ENCODE data around the gene AGAP1. TPM values are rescaled to one million over a fixed set of nuclear protein-coding genes. Genes with fewer than 3 reads are reported as not detected.

AGAP1 gene
- total and polyA plus RNA-seq, 2 donors: 1.7 to 3.0 TPM

- WGBS: 85% methylated on average over 9 of the region's 9 CpGs
- Histone ChIP-seq H3K4me1 (ENCODE audit: control insufficient read depth in 2 of 2, insufficient read depth in 2 of 2, low read length in 2 of 2) (no peaks in the 10 kb centered on the region), H3K27ac (ENCODE audit: low read depth in 1 of 2, low read length in 1 of 2) (no peak overlapping the region)
Observed at GRCh38 chr2:235570966-235571692, 77.3 kb downstream of the AGAP1 start.

GRCh38 chr2:235572592-235572991, 78.7 kb downstream of the AGAP1 start:
- Histone ChIP-seq H3K4me1 (ENCODE audit: control insufficient read depth in 2 of 2, insufficient read depth in 2 of 2, low read length in 2 of 2) (no peaks in the 10 kb centered on the region), H3K27me3 (ENCODE audit: control insufficient read depth in 2 of 2, insufficient read depth in 1 of 2, low read length in 1 of 2) (no peaks in the 10 kb centered on the region), H3K9me3 (ENCODE audit: control insufficient read depth in 2 of 2, insufficient read depth in 1 of 2, low read length in 1 of 2) (peaks cover 0 to 5% of the 10 kb centered on the region in 2 donors), H3K36me3 (ENCODE audit: control insufficient read depth in 2 of 2, insufficient read depth in 2 of 2, low read length in 1 of 2) (no peaks in the 10 kb centered on the region), H3K4me3 (ENCODE audit: low read length in 2 of 2) (no peak overlapping the region), H3K27ac (ENCODE audit: low read depth in 1 of 2, low read length in 1 of 2) (no peak overlapping the region)
- WGBS: 83% methylated on average over 7 of the region's 7 CpGs
- no peak for DNase-seq (ENCODE audit: low read depth in 6 of 9, low spot score in 9 of 9)

More at GRCh38 chr2:235570966-235571692, 77.3 kb downstream of the AGAP1 start:
- DNase-seq (ENCODE audit: low read depth in 6 of 9, low spot score in 9 of 9): no peak
- Histone ChIP-seq H3K9me3 (ENCODE audit: control insufficient read depth in 2 of 2, insufficient read depth in 1 of 2, low read length in 1 of 2) (peaks cover 0 to 8% of the 10 kb centered on the region in 2 donors), H3K4me3 (ENCODE audit: low read length in 2 of 2) (no peak overlapping the region), H3K36me3 (ENCODE audit: control insufficient read depth in 2 of 2, insufficient read depth in 2 of 2, low read length in 1 of 2) (no peaks in the 10 kb centered on the region), H3K27me3 (ENCODE audit: control insufficient read depth in 2 of 2, insufficient read depth in 1 of 2, low read length in 1 of 2) (no peaks in the 10 kb centered on the region)

GRCh38 chr2:235573331-235574221, 79.7 kb downstream of the AGAP1 start:
- no peaks in the 10 kb centered on the region for H3K27me3 ChIP-seq (ENCODE audit: control insufficient read depth in 2 of 2, insufficient read depth in 1 of 2, low read length in 1 of 2)
- no peak overlapping the region for H3K4me3 ChIP-seq (ENCODE audit: low read length in 2 of 2)
- H3K27ac ChIP-seq (ENCODE audit: low read depth in 1 of 2, low read length in 1 of 2): no peak overlapping the region
- no peak for DNase-seq (ENCODE audit: low read depth in 6 of 9, low spot score in 9 of 9)
- no peaks in the 10 kb centered on the region for H3K9me3 ChIP-seq (ENCODE audit: control insufficient read depth in 2 of 2, insufficient read depth in 1 of 2, low read length in 1 of 2)
- no peaks in the 10 kb centered on the region for H3K4me1 ChIP-seq (ENCODE audit: control insufficient read depth in 2 of 2, insufficient read depth in 2 of 2, low read length in 2 of 2)
- WGBS: 95% methylated on average over 12 of the region's 12 CpGs
- H3K36me3 ChIP-seq (ENCODE audit: control insufficient read depth in 2 of 2, insufficient read depth in 2 of 2, low read length in 1 of 2): no peaks in the 10 kb centered on the region

DNA sequence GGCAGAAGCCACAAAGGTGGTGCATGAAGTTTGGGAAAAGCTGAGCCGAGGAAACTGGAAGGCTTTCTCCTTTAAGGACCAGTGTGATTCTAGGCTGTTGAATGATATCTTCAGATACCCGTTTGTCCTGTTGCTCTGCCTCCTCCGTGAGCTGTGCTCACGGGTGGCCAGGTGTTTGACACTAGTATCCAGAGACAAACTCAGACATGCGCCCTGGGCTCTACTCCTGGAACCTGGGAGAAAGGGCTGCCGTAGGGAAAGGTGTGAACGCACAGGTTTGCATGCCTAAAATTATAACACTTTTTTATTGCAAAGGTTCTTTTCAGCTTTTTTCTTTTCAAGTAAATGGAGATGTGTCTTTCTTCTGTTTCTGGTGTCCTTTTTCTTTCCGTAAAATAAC, 81.6 kb downstream of the AGAP1 start:
- H3K27me3 ChIP-seq (ENCODE audit: control insufficient read depth in 2 of 2, insufficient read depth in 1 of 2, low read length in 1 of 2): no peaks in the 10 kb centered on the region
- no peak overlapping the region for H3K27ac ChIP-seq (ENCODE audit: low read depth in 1 of 2, low read length in 1 of 2)
- no peaks in the 10 kb centered on the region for H3K4me1 ChIP-seq (ENCODE audit: control insufficient read depth in 2 of 2, insufficient read depth in 2 of 2, low read length in 2 of 2)
- H3K36me3 ChIP-seq (ENCODE audit: control insufficient read depth in 2 of 2, insufficient read depth in 2 of 2, low read length in 1 of 2): no peaks in the 10 kb centered on the region
- no peak for DNase-seq (ENCODE audit: low read depth in 6 of 9, low spot score in 9 of 9)
- H3K9me3 ChIP-seq (ENCODE audit: control insufficient read depth in 2 of 2, insufficient read depth in 1 of 2, low read length in 1 of 2): no peaks in the 10 kb centered on the region
- H3K4me3 ChIP-seq (ENCODE audit: low read length in 2 of 2): no peak overlapping the region
- WGBS: 76% methylated on average over 8 of the region's 8 CpGs

DNA sequence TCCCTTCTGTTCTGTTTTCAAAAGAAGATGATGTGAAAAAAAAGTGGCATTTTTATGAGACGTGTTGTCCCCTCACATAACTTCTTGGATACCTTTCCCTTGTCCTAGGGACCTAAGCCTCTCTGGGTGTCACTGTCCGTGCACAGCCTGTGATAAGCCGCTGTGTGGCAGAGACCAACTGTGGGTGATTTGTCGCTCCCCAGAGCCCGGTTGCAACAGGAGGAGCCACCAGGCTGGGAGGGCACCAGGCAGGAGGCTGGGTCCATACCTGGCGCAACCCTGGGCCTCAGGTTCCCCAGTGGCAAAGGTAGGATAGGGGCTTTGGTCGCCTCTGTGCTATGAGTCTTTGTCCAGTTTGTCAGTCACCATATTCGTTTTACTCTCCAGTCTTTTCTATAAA, 82.1 kb downstream of the AGAP1 start:
- DNase-seq (ENCODE audit: low read depth in 6 of 9, low spot score in 9 of 9): no peak
- H3K4me1 ChIP-seq (ENCODE audit: control insufficient read depth in 2 of 2, insufficient read depth in 2 of 2, low read length in 2 of 2): no peaks in the 10 kb centered on the region
- WGBS: 76% methylated on average over 8 of the region's 8 CpGs
- H3K27me3 ChIP-seq (ENCODE audit: control insufficient read depth in 2 of 2, insufficient read depth in 1 of 2, low read length in 1 of 2): no peaks in the 10 kb centered on the region
- no peak overlapping the region for H3K27ac ChIP-seq (ENCODE audit: low read depth in 1 of 2, low read length in 1 of 2)
- no peaks in the 10 kb centered on the region for H3K36me3 ChIP-seq (ENCODE audit: control insufficient read depth in 2 of 2, insufficient read depth in 2 of 2, low read length in 1 of 2)
- no peak overlapping the region for H3K4me3 ChIP-seq (ENCODE audit: low read length in 2 of 2)
- no peaks in the 10 kb centered on the region for H3K9me3 ChIP-seq (ENCODE audit: control insufficient read depth in 2 of 2, insufficient read depth in 1 of 2, low read length in 1 of 2)

GRCh38 chr2:235576337-235576910, 82.6 kb downstream of the AGAP1 start:
- Histone ChIP-seq H3K27ac (ENCODE audit: low read depth in 1 of 2, low read length in 1 of 2) (no peak overlapping the region), H3K4me1 (ENCODE audit: control insufficient read depth in 2 of 2, insufficient read depth in 2 of 2, low read length in 2 of 2) (no peaks in the 10 kb centered on the region), H3K4me3 (ENCODE audit: low read length in 2 of 2) (no peak overlapping the region), H3K9me3 (ENCODE audit: control insufficient read depth in 2 of 2, insufficient read depth in 1 of 2, low read length in 1 of 2) (no peaks in the 10 kb centered on the region), H3K36me3 (ENCODE audit: control insufficient read depth in 2 of 2, insufficient read depth in 2 of 2, low read length in 1 of 2) (no peaks in the 10 kb centered on the region), H3K27me3 (ENCODE audit: control insufficient read depth in 2 of 2, insufficient read depth in 1 of 2, low read length in 1 of 2) (no peaks in the 10 kb centered on the region)
- WGBS: 92% methylated on average over 11 of the region's 11 CpGs
- no peak for DNase-seq (ENCODE audit: low read depth in 6 of 9, low spot score in 9 of 9)

DNA sequence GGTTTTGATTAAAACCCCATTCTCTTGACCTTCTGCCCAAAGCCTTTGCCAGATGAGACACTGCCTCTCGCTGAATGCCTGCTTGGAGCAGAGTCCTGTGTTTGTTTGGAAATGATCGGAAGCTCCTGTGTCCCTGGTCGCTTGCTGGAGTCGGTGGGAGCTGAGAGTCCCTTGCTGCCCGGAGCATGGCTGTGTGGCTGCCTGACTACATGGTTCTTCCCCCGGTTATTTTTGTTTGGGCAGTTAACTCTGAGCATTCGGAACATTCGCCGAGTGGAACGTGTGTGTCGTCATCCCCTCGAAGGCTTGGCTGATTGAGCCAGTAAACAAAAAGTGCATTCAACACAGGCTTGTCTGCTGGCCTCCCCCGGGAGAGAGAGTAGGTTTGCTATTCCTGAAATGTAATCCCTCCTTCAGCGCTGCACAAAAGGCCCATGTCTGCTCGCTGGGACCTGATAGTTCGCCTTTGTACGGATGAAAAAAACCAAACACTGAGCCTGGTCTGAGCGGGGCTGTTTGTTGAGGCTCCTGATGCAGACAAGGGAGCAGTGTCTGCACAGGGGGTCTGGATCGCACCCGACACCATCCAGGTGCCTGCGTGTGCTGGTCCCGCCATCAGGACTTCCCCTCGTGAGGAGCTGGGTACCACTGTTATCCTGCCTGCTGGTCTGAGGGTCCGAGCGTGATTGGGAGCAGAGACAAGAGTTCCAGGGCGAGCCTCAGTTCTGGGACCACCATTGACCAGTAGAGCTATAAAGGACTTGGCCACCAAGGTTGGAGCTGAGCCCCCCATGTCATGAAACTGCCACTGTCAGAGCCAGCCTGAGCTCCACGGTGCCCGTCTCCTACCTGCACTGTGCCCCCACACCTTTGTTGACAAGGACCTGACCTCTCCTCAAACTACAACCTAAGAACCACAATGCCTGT, 83.8 kb downstream of the AGAP1 start:
- H3K9me3 ChIP-seq (ENCODE audit: control insufficient read depth in 2 of 2, insufficient read depth in 1 of 2, low read length in 1 of 2): no peaks in the 10 kb centered on the region
- H3K4me1 ChIP-seq (ENCODE audit: control insufficient read depth in 2 of 2, insufficient read depth in 2 of 2, low read length in 2 of 2): no peaks in the 10 kb centered on the region
- H3K4me3 ChIP-seq (ENCODE audit: low read length in 2 of 2): no peak overlapping the region
- H3K27ac ChIP-seq (ENCODE audit: low read depth in 1 of 2, low read length in 1 of 2): no peak overlapping the region
- DNase-seq (ENCODE audit: low read depth in 6 of 9, low spot score in 9 of 9): no peak
- H3K36me3 ChIP-seq (ENCODE audit: control insufficient read depth in 2 of 2, insufficient read depth in 2 of 2, low read length in 1 of 2): no peaks in the 10 kb centered on the region
- WGBS: 85% methylated on average over 28 of the region's 28 CpGs
- H3K27me3 ChIP-seq (ENCODE audit: control insufficient read depth in 2 of 2, insufficient read depth in 1 of 2, low read length in 1 of 2): no peaks in the 10 kb centered on the region

DNA sequence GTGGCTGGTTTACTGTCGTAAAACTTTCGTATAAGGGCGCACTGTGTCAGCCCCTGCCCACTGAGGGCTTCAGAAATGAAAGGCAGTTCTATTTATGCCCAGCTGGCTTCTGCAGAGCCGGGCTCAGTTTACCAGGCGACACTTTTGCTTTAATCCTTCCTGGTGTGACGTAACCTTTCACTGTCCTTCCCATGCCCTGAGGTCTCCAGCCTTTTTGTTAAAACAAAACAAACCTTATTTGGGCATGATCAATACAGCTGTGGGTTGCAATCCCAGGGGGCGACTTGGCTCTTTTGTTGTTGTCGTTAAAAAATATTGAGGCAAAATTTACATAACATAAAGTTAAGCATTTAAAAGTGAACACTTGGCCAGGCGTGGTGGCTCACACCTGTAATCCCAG, 85.3 kb downstream of the AGAP1 start:
- DNase-seq (ENCODE audit: low read depth in 6 of 9, low spot score in 9 of 9): no peak
- Histone ChIP-seq H3K36me3 (ENCODE audit: control insufficient read depth in 2 of 2, insufficient read depth in 2 of 2, low read length in 1 of 2) (no peaks in the 10 kb centered on the region), H3K4me3 (ENCODE audit: low read length in 2 of 2) (no peak overlapping the region), H3K27ac (ENCODE audit: low read depth in 1 of 2, low read length in 1 of 2) (no peak overlapping the region), H3K9me3 (ENCODE audit: control insufficient read depth in 2 of 2, insufficient read depth in 1 of 2, low read length in 1 of 2) (no peaks in the 10 kb centered on the region), H3K27me3 (ENCODE audit: control insufficient read depth in 2 of 2, insufficient read depth in 1 of 2, low read length in 1 of 2) (no peaks in the 10 kb centered on the region), H3K4me1 (ENCODE audit: control insufficient read depth in 2 of 2, insufficient read depth in 2 of 2, low read length in 2 of 2) (no peaks in the 10 kb centered on the region)
- WGBS: 94% methylated on average over 9 of the region's 9 CpGs
